GM18507 (cell line): ENCODE measurements around the gene IGFL2.
"Not testable (repeated sequence)": the region's sequence is repeated elsewhere in the genome, so short reads cannot be mapped to it uniquely, and the experiment has no call there.

Source experiments
- DNase-seq: peaks from one replicate; pipeline ENCODE4 v3.0.0; 2011; ENCODE audit warnings: low read depth; ENCODE audit not compliant: insufficient read length; ENCODE audit errors: extremely low spot score
- FAIRE-seq: peaks from 2 replicates; lab custom pipeline; 2011; peaks lifted over from hg19 to GRCh38; lab: Jason Lieb, UNC

The IGFL2 gene

GRCh38 chr19:46147791-46148288 is at the start of gene IGFL2:
Gene IGFL2 (plus strand): TSS chr19:46148238. CDS start chr19:46148279, 41 bp downstream.
- DNase-seq, result no peak

GRCh38 chr19:46100344-46100743 is 47.7 kb upstream of the IGFL2 start:
- FAIRE-seq (no peak), DNase-seq (no peak)

More at GRCh38 chr19:46147791-46148288, at the start of gene IGFL2:
- no peak for FAIRE-seq

GRCh38 chr19:46101293-46101692 is 46.7 kb upstream of the IGFL2 start:
- DNase-seq, result no peak
- FAIRE-seq, result no peak

- DNase-seq, FAIRE-seq: not testable (repeated sequence)
Observed at GRCh38 chr19:46102333-46102732, 45.7 kb upstream of the IGFL2 start.

- no peak for FAIRE-seq
Observed at GRCh38 chr19:46107371-46107770, 40.7 kb upstream of the IGFL2 start.

GRCh38 chr19:46109876-46110275 is 38.2 kb upstream of the IGFL2 start:
- DNase-seq (no peak), FAIRE-seq (no peak)

More at GRCh38 chr19:46107371-46107770, 40.7 kb upstream of the IGFL2 start:
- no peak for DNase-seq

GRCh38 chr19:46111376-46111775 is 36.7 kb upstream of the IGFL2 start:
- no peak for DNase-seq
- FAIRE-seq, result no peak

GRCh38 chr19:46112527-46112926 is 35.5 kb upstream of the IGFL2 start:
- DNase-seq, result no peak
- no peak for FAIRE-seq

- DNase-seq (no peak), FAIRE-seq (no peak)
Observed at GRCh38 chr19:46113726-46114125, 34.3 kb upstream of the IGFL2 start.

GRCh38 chr19:46115396-46116106 is 32.5 kb upstream of the IGFL2 start:
- FAIRE-seq, result peak; percentile 82
- peak; percentile 8 for DNase-seq

- FAIRE-seq (no peak), DNase-seq (no peak)
Observed at GRCh38 chr19:46116121-46116520, 31.9 kb upstream of the IGFL2 start.

- DNase-seq (no peak), FAIRE-seq (no peak)
Observed at GRCh38 chr19:46118136-46118535, 29.9 kb upstream of the IGFL2 start.

- FAIRE-seq (no peak), DNase-seq (no peak)
Observed at GRCh38 chr19:46124638-46125115, 23.4 kb upstream of the IGFL2 start, which contains the start of gene IGFL3. Gene IGFL3 (minus strand): TSS chr19:46124688. CDS start chr19:46124649, 39 bp downstream.

GRCh38 chr19:46125447-46125846 is 22.6 kb upstream of the IGFL2 start:
- no peak for FAIRE-seq

GRCh38 chr19:46126086-46126580 is 21.9 kb upstream of the IGFL2 start:
- FAIRE-seq, result no peak
- DNase-seq, result no peak

More at GRCh38 chr19:46125447-46125846, 22.6 kb upstream of the IGFL2 start:
- DNase-seq, result no peak

- FAIRE-seq (no peak), DNase-seq (no peak)
Observed at GRCh38 chr19:46131485-46132143, 16.4 kb upstream of the IGFL2 start.

- no peak for FAIRE-seq
- DNase-seq, result no peak
Observed at GRCh38 chr19:46132508-46133100, 15.4 kb upstream of the IGFL2 start.

- FAIRE-seq (no peak), DNase-seq (no peak)
Observed at GRCh38 chr19:46133101-46133627, 14.9 kb upstream of the IGFL2 start.

- no peak for DNase-seq
- FAIRE-seq, result no peak
Observed at GRCh38 chr19:46133777-46134241, 14.2 kb upstream of the IGFL2 start.

- DNase-seq (no peak), FAIRE-seq (no peak)
Observed at GRCh38 chr19:46134527-46134926, 13.5 kb upstream of the IGFL2 start.
